IMR-90 (cell line): Measurements from ENCODE around the gene KRIT1. TPM values are rescaled to one million over a fixed set of nuclear protein-coding genes. Genes with fewer than 3 reads are reported as not detected.
A peak's percentile ranks its signal among the peaks of the same experiment; 100 is the strongest.

Experiments used
- ATAC-seq: fragments of 200-7000 bp; cut with Tn5 transposase; 2 replicates; pipeline ENCODE4 v1.9.1; 2020; ENCODE audit warnings: low read depth, mild to moderate bottlenecking, moderate library complexity
- BruUV-seq: library from RNA; stranded (reverse); fragments of 400-500 nt; replicated peaks from 2 replicates; lab custom pipeline; 2021; lab: Mats Ljungman, UMichigan
- CTCF ChIA-PET: fragments of 300-600 bp; formaldehyde crosslinking; extraction: SDS; loops from one replicate; lab custom pipeline; 2021; ENCODE audit warnings: antibody characterized with exemption; lab: Yijun Ruan, JAX
- POLR2A ChIA-PET: fragments of 300-600 bp; sonication (Branson Sonifier 250); formaldehyde crosslinking; loops from one replicate; lab custom pipeline; 2022; ENCODE audit warnings: antibody characterized with exemption; ENCODE audit not compliant: unreplicated experiment; lab: Charles Lee
- DNase-seq: peaks from one replicate; pipeline ENCODE4 v3.0.0; 2013
- H2AFZ ChIP-seq: replicated peaks from 2 replicates; pipeline ENCODE3; 2013; ENCODE audit warnings: low read length, mild to moderate bottlenecking; ENCODE audit not compliant: poor library complexity
- H2AK5ac ChIP-seq: 2 replicates; pipeline ENCODE4 v1.6.1; 2013; ENCODE audit warnings: low read depth, low read length, inconsistent platforms
- H2AK9ac ChIP-seq: replicated peaks from 2 replicates; pipeline ENCODE3; 2013; ENCODE audit warnings: mild to moderate bottlenecking, low read depth, low read length, moderate library complexity; ENCODE audit not compliant: poor library complexity
- H2BK120ac ChIP-seq: 2 replicates; pipeline ENCODE4 v1.6.1; 2013; ENCODE audit warnings: low read depth, low read length, inconsistent platforms
- H2BK15ac ChIP-seq: 3 replicates; pipeline ENCODE4 v1.6.1; 2013; ENCODE audit warnings: low read depth, low read length, inconsistent platforms
- H2BK20ac ChIP-seq: 2 replicates; pipeline ENCODE4 v1.6.1; 2013; ENCODE audit warnings: low read depth, mild to moderate bottlenecking, inconsistent platforms, low read length, moderate library complexity
- H2BK5ac ChIP-seq: 2 replicates; pipeline ENCODE4 v1.6.1; 2013; ENCODE audit warnings: mild to moderate bottlenecking, low read depth, low read length, inconsistent platforms; ENCODE audit not compliant: poor library complexity, severe bottlenecking
- H3K14ac ChIP-seq: replicated peaks from 2 replicates; pipeline ENCODE4 v1.6.1; 2013; ENCODE audit warnings: low read depth, low read length, inconsistent platforms
- H3K18ac ChIP-seq: 2 replicates; pipeline ENCODE4 v1.6.1; 2013; ENCODE audit warnings: low read depth, low read length, control low read depth
- H3K23ac ChIP-seq: 2 replicates; pipeline ENCODE4 v1.6.1; 2013; ENCODE audit warnings: low read depth, low read length, inconsistent platforms
- H3K27ac ChIP-seq: 2 replicates; pipeline ENCODE4 v1.5.1; 2013; ENCODE audit warnings: mild to moderate bottlenecking, control low read depth, low read length; ENCODE audit not compliant: insufficient read depth
- H3K27me3 ChIP-seq: 2 replicates; pipeline ENCODE4 v1.6.1; 2013; ENCODE audit warnings: low read length; ENCODE audit not compliant: control insufficient read depth, insufficient read depth
- H3K36me3 ChIP-seq: 2 replicates; pipeline ENCODE4 v1.6.1; 2013; ENCODE audit warnings: low read length, mixed read lengths; ENCODE audit not compliant: control insufficient read depth, insufficient read depth
- H3K4ac ChIP-seq: 2 replicates; pipeline ENCODE4 v1.6.1; 2013; ENCODE audit warnings: low read depth, low read length, inconsistent platforms
- H3K4me1 ChIP-seq: 2 replicates; pipeline ENCODE4 v1.6.1; 2013; ENCODE audit warnings: low read length, mixed read lengths; ENCODE audit not compliant: control insufficient read depth, insufficient read depth
- H3K4me2 ChIP-seq: 2 replicates; pipeline ENCODE4 v1.6.1; 2013; ENCODE audit warnings: low read depth, mild to moderate bottlenecking, control low read depth, low read length, moderate library complexity
- H3K4me3 ChIP-seq: 2 replicates; pipeline ENCODE4 v1.5.1; 2013; ENCODE audit warnings: low read depth, mild to moderate bottlenecking, control low read depth, low read length, moderate library complexity; ENCODE audit not compliant: insufficient read depth
- H3K56ac ChIP-seq: 2 replicates; pipeline ENCODE4 v1.6.1; 2013; ENCODE audit warnings: low read length, inconsistent platforms; ENCODE audit not compliant: insufficient read depth; ENCODE audit errors: extremely low read depth
- H3K79me1 ChIP-seq, 2 experiments: 2 replicates each; pipeline ENCODE4 v1.6.1; 2013; ENCODE audit warnings: low read length in 2 of 2, inconsistent platforms in 1 of 2, low read depth in 1 of 2
- H3K9ac ChIP-seq: 2 replicates; pipeline ENCODE4 v1.6.1; 2013; ENCODE audit warnings: low read depth, low read length, control low read depth
- H3K9me1 ChIP-seq: 2 replicates; pipeline ENCODE4 v1.6.1; 2013; ENCODE audit warnings: low read length, inconsistent platforms; ENCODE audit not compliant: insufficient read depth
- H3K9me3 ChIP-seq: 2 replicates; pipeline ENCODE4 v1.6.1; 2013; ENCODE audit warnings: low read length; ENCODE audit not compliant: control insufficient read depth, insufficient read depth
- H4K20me1 ChIP-seq: 2 replicates; pipeline ENCODE4 v1.6.1; 2013; ENCODE audit warnings: low read length, inconsistent platforms; ENCODE audit not compliant: insufficient read depth
- H4K5ac ChIP-seq: 2 replicates; pipeline ENCODE4 v1.6.1; 2013; ENCODE audit warnings: mild to moderate bottlenecking, low read depth, low read length, control low read depth
- H4K8ac ChIP-seq, 2 experiments: 2 replicates each; pipeline ENCODE4 v1.6.1; 2013; ENCODE audit warnings: low read depth in 2 of 2, low read length in 2 of 2, control low read depth in 1 of 2, inconsistent platforms in 1 of 2
- H4K91ac ChIP-seq: 2 replicates; pipeline ENCODE4 v1.6.1; 2013; ENCODE audit warnings: low read depth, low read length, inconsistent platforms; ENCODE audit not compliant: insufficient read depth
- CEBPB ChIP-seq: IDR thresholded peaks from 2 replicates; pipeline ENCODE4 v1.6.1; 2012; ENCODE audit warnings: low read depth, low read length, improper control_type of control experiment
- FOS ChIP-seq: fragments of 150-350 bp; IDR thresholded peaks from 2 replicates; pipeline ENCODE4 v1.6.1; 2016; ENCODE audit warnings: low read depth, low read length
- WGBS, 2 experiments: methylation state at CpG; one replicate each; pipeline versions ENCODE4 v1.1.5 to v1.1.7; 2013; ENCODE audit warnings: missing lambda C conversion rate in 2 of 2; ENCODE audit not compliant: insufficient read length in 1 of 2; ENCODE audit errors: extremely low coverage in 2 of 2; 5-methylcytosine and 5-hydroxymethylcytosine counted together
- dilution Hi-C: fragments of 300-500 bp; cut with HindIII; formaldehyde crosslinking; loops from one replicate; pipeline ENCODE4 v1.14.3; 2018; ENCODE audit warnings: low sequenced_read_pairs; ENCODE audit not compliant: unreplicated experiment
- in situ Hi-C: fragments of 300-500 bp; cut with MboI; formaldehyde crosslinking; loops from 3 replicates; pipeline ENCODE4 v1.14.3; 2019; ENCODE audit warnings: low sequenced_read_pairs, inconsistent platforms, mixed read lengths
- intact Hi-C: fragments of 100-400 bp; cut with micrococcal nuclease; formaldehyde crosslinking; loops from 2 replicates; pipeline ENCODE4 v1.10.0; 2022
- microRNA-seq, 2 experiments: library from miRNA; stranded (forward) in 1 of 2; unstranded in 1 of 2; fragments of 10-50 nt in 1 of 2; fragments of <30 nt in 1 of 2; gene quantifications in 1 of 2; microRNA quantifications in 1 of 2; one replicate each; pipeline versions ENCODE3 to v1.1.0; 2013 to 2020; ENCODE audit not compliant: insufficient read depth in 1 of 2, insufficient read length in 1 of 2, unreplicated experiment in 1 of 2
- polyA plus RNA-seq, 3 experiments: library from polyadenylated mRNA; depleted of rRNA; stranded (reverse); fragments of >200 nt; gene quantifications; 2 replicates each; pipeline ENCODE4 v1.2.3, GENCODE V29; 2012; ENCODE audit warnings: low replicate concordance in 1 of 3
- small RNA-seq, 5 experiments: library from RNA; depleted of rRNA; stranded (forward); fragments of <200 nt; gene quantifications; one replicate each; pipeline ENCODE3, GENCODE V24; 2012
- total RNA-seq: library from RNA; depleted of rRNA; stranded (reverse); fragments of >200 nt; gene quantifications from 2 replicates; pipeline ENCODE4 v1.2.3, GENCODE V29; 2012; rRNA removed
- TF ChIP-seq, protein P1 (sequence below): conservative IDR thresholded peaks from 2 replicates; pipeline ENCODE4 v1.5.1; 2012; ENCODE audit warnings: mild to moderate bottlenecking, low read depth, low read length, improper control_type of control experiment
- TF ChIP-seq, protein P2 (sequence below): fragments of 150-350 bp; IDR thresholded peaks from 2 replicates; pipeline ENCODE4 v1.6.1; 2017; ENCODE audit warnings: mild to moderate bottlenecking, antibody characterized with exemption, low read length, low read depth

KRIT1 gene
- total and polyA plus RNA-seq, 2 of the 4 experiments (the other 2 are of a cell fraction), result 22.9 to 38.2 TPM

DNA sequence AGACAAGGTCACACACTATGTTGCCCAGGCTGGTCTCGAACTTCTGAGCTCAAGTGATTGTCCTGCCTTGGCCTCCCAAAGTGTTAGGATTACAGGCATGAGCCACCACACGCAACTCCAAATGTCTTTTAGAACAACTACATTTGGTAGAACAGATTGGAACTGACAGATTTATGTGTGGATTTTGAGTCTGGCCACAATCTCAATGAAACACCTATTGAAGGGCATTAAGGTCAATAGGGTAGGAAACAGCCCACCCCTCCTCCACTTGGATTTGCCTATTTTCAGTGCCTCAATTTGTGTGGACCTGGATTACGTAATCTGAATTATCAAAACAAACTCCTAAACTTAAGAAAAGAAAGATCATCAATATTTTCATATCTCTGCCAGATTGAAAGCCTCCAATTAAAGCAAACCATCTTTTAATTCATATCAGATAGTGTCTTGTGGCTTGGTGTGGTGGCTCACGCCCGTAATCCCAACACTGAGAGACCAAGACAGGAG is 95.9 kb downstream of the KRIT1 start:
- Histone ChIP-seq H2BK5ac (no peak overlapping the region), H2BK15ac (no peak overlapping the region), H3K18ac (no peak overlapping the region), H2BK120ac (no peak overlapping the region), H4K20me1 (no peaks in the 10 kb centered on the region), H3K4me1 (no peaks in the 10 kb centered on the region; the same call in 1 of the 2 replicates), H3K9me3 (no peaks in the 10 kb centered on the region), H3K27ac (no peak overlapping the region), H2AK5ac (no peak overlapping the region), H4K8ac (no peak overlapping the region), H3K9ac (no peak overlapping the region), H3K23ac (no peak overlapping the region), H2AK9ac (no peak overlapping the region), H3K56ac (no peak overlapping the region), H3K9me1 (no peaks in the 10 kb centered on the region), H4K5ac (no peak overlapping the region), H3K4ac (no peak overlapping the region), H4K91ac (no peak overlapping the region), H3K14ac (no peak overlapping the region), H3K36me3 (no peaks in the 10 kb centered on the region), H2BK20ac (no peak overlapping the region), H3K4me3 (no peak overlapping the region), H3K4me2 (no peak overlapping the region), H2AFZ (no peak overlapping the region), H3K79me1 (no peaks in the 10 kb centered on the region), H3K27me3 (no peaks in the 10 kb centered on the region)
- ATAC-seq (no peak), DNase-seq (no peak)
- BruUV-seq, result no TSS peak
- TF ChIP-seq, protein P1, sequence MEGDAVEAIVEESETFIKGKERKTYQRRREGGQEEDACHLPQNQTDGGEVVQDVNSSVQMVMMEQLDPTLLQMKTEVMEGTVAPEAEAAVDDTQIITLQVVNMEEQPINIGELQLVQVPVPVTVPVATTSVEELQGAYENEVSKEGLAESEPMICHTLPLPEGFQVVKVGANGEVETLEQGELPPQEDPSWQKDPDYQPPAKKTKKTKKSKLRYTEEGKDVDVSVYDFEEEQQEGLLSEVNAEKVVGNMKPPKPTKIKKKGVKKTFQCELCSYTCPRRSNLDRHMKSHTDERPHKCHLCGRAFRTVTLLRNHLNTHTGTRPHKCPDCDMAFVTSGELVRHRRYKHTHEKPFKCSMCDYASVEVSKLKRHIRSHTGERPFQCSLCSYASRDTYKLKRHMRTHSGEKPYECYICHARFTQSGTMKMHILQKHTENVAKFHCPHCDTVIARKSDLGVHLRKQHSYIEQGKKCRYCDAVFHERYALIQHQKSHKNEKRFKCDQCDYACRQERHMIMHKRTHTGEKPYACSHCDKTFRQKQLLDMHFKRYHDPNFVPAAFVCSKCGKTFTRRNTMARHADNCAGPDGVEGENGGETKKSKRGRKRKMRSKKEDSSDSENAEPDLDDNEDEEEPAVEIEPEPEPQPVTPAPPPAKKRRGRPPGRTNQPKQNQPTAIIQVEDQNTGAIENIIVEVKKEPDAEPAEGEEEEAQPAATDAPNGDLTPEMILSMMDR, result no peak
- TF ChIP-seq CEBPB (peak; percentile 75), FOS (no peak)
- TF ChIP-seq, protein P2, sequence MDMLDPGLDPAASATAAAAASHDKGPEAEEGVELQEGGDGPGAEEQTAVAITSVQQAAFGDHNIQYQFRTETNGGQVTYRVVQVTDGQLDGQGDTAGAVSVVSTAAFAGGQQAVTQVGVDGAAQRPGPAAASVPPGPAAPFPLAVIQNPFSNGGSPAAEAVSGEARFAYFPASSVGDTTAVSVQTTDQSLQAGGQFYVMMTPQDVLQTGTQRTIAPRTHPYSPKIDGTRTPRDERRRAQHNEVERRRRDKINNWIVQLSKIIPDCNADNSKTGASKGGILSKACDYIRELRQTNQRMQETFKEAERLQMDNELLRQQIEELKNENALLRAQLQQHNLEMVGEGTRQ, result no peak
- POLR2A ChIA-PET, result no interaction called here
- CTCF ChIA-PET, result no interaction called here
- intact Hi-C loops (no loop called here), in situ Hi-C loops (no loop called here), dilution Hi-C loops (no loop called here)
- no CpG with 5 or more reads among the region's 5 CpGs for WGBS, 2 experiments

Small RNA genes within 50 kb of the gene (microRNA-seq; reads per million reads assigned to microRNA genes)
- gene MIR1285-1 (ENCODE audit: insufficient read depth in 1 of 2, insufficient read length in 1 of 2, unreplicated experiment in 1 of 2) (0 to 11.4 reads per million in 2 experiments), gene RF00019 (ENCODE audit: insufficient read depth, insufficient read length) (not detected)

Small RNA genes within 50 kb of the gene (small RNA-seq; reads per million reads assigned to genes)
- 0 to 1.7 (median 0.04) reads per million in 5 experiments for gene MIR1285-1
- gene RF00019, result 0 reads per million in 5 experiments

Other genes starting within 250 kb of the KRIT1 start
- 76.4 and 92.8 TPM in 2 replicates for gene CYP51A1, start 111.4 kb downstream of the KRIT1 start, total RNA-seq
- 9.5 and 12.1 TPM in 2 replicates for gene CYP51A1, start 111.4 kb downstream of the KRIT1 start, polyA plus RNA-seq (2012; rRNA removed)
- under 0.01 TPM in 2 replicates for gene LRRD1, start 66.8 kb downstream of the KRIT1 start, total RNA-seq
- gene LRRD1, start 66.8 kb downstream of the KRIT1 start, polyA plus RNA-seq (2012; rRNA removed), result 0.02 TPM in 1 of 2 replicates, not detected in the other
- 33.9 and 39.4 TPM in 2 replicates for gene ANKIB1, start 60 bp upstream of the KRIT1 start, total RNA-seq
- gene ANKIB1, start 60 bp upstream of the KRIT1 start, polyA plus RNA-seq (2012; rRNA removed), result 17.9 and 18.7 TPM in 2 replicates
- 9.3 and 10.3 TPM in 2 replicates for gene GATAD1, start 201.6 kb upstream of the KRIT1 start, total RNA-seq
- 12.2 and 15.2 TPM in 2 replicates for gene GATAD1, start 201.6 kb upstream of the KRIT1 start, polyA plus RNA-seq (2012; rRNA removed)
- not detected in 2 replicates for gene ERVW-1, start 232.0 kb upstream of the KRIT1 start, total RNA-seq
- gene ERVW-1, start 232.0 kb upstream of the KRIT1 start, polyA plus RNA-seq (2012; rRNA removed), result not detected in 2 replicates